Esophagus muscularis mucosa (tissue), 4 donors: Measurements from ENCODE around the gene VPS26C. TPM values are rescaled to one million over a fixed set of nuclear protein-coding genes. Genes with fewer than 3 reads are reported as not detected.
A peak's percentile ranks its signal among the peaks of the same experiment; 100 is the strongest.

Source experiments
- DNase-seq: peaks from one replicate; pipeline ENCODE4 v3.0.0-alpha.2; 2017; ENCODE audit errors: extremely low spot score
- H3K27ac ChIP-seq, 4 donors: fragments of 200-600 bp; sonication (generic); replicated peaks in 1 of 4; 1 replicate in 3 of 4; 2 replicates in 1 of 4; pipeline ENCODE4 v1.5.1; 2016 to 2019; ENCODE audit warnings: mild to moderate bottlenecking in 1 of 4
- H3K27me3 ChIP-seq, 4 donors: fragments of 200-600 bp; sonication (generic); one replicate each; pipeline versions ENCODE4 v1.5.1 to v1.6.0; 2016 to 2019
- H3K36me3 ChIP-seq, 4 donors: fragments of 200-600 bp; sonication (generic); one replicate each; pipeline ENCODE4 v1.5.1; 2016 to 2019
- H3K4me1 ChIP-seq, 4 donors: fragments of 200-600 bp; sonication (generic); one replicate each; pipeline ENCODE4 v1.5.1; 2016 to 2019
- H3K4me3 ChIP-seq, 4 donors: fragments of 200-600 bp; sonication (generic); 1 replicate in 2 of 4; 2 replicates in 2 of 4; pipeline ENCODE4 v1.5.1; 2016 to 2019; ENCODE audit warnings: mild to moderate bottlenecking in 4 of 4, moderate library complexity in 1 of 4
- H3K9me3 ChIP-seq, 4 donors: fragments of 200-600 bp; sonication (generic); 1 replicate in 3 of 4; 2 replicates in 1 of 4; pipeline ENCODE4 v1.5.1; 2016 to 2019
- EP300 ChIP-seq: sonication (generic); formaldehyde crosslinking; IDR thresholded peaks from one replicate; pipeline ENCODE4 v1.6.1; 2017; ENCODE audit warnings: antibody characterized with exemption
- POLR2A ChIP-seq: fragments of 450-650 bp; IDR thresholded peaks from one replicate; pipeline ENCODE4 v1.6.1; 2017; ENCODE audit warnings: antibody characterized with exemption, moderate library complexity, mild to moderate bottlenecking, low read depth
- POLR2AphosphoS5 ChIP-seq, 2 donors: sonication (generic); formaldehyde crosslinking; IDR thresholded peaks; one replicate each; pipeline ENCODE4 v1.6.1; 2017; ENCODE audit warnings: antibody characterized with exemption in 2 of 2
- WGBS: methylation state at CpG from one replicate; pipeline ENCODE4 v1.1.5; 2018; 5-methylcytosine and 5-hydroxymethylcytosine counted together
- intact Hi-C: fragments of 100-400 bp; cut with DNase I; formaldehyde crosslinking; loops from one replicate; pipeline ENCODE4 v1.15.1; 2023
- total RNA-seq, 4 donors: library from RNA; depleted of rRNA; stranded (reverse); fragments of >200 nt; gene quantifications; one replicate each; pipeline versions ENCODE4 v1.1.0 to v1.2.1, GENCODE V29; 2016
- TF ChIP-seq, protein P1 (sequence below), 3 experiments: fragments of 200-600 bp in 2 of 3; fragments of 450-650 bp in 1 of 3; sonication (generic) in 2 of 3; IDR thresholded peaks; one replicate each; pipeline ENCODE4 v1.5.1; 2017 to 2019; ENCODE audit warnings: antibody characterized with exemption in 3 of 3, mild to moderate bottlenecking in 2 of 3, moderate library complexity in 1 of 3

Gene VPS26C
- total RNA-seq, 4 donors from 2014 or later: 56.5 to 71.3 (median 59.7) TPM

DNA sequence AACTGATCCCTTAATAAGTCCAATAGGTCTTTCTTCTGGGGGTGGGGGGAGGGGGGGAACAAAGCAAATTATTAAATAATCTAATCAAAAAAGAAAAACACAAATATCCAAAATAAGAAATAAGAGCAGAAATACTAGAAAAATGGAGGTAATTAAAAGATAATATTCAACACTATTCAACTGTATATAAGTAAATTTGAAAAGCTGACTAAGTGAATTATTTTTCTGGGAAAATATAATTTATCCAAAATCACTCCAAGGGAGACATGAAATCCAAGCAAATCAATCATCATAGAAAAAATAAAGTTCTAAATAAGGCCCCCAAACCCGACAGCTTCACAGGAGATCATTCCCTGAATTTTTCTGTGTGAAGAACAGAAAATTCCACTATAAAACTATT, 18.8 kb downstream of the VPS26C start:
- 94% methylated on average over 1 of the region's 1 CpG for WGBS
- H3K4me3 ChIP-seq: no peak overlapping the region
- TF ChIP-seq POLR2A (no peak), EP300 (no peak), POLR2AphosphoS5 (IDR thresholded peaks at IDR 0.05) (no peak)
- TF ChIP-seq, protein P1, sequence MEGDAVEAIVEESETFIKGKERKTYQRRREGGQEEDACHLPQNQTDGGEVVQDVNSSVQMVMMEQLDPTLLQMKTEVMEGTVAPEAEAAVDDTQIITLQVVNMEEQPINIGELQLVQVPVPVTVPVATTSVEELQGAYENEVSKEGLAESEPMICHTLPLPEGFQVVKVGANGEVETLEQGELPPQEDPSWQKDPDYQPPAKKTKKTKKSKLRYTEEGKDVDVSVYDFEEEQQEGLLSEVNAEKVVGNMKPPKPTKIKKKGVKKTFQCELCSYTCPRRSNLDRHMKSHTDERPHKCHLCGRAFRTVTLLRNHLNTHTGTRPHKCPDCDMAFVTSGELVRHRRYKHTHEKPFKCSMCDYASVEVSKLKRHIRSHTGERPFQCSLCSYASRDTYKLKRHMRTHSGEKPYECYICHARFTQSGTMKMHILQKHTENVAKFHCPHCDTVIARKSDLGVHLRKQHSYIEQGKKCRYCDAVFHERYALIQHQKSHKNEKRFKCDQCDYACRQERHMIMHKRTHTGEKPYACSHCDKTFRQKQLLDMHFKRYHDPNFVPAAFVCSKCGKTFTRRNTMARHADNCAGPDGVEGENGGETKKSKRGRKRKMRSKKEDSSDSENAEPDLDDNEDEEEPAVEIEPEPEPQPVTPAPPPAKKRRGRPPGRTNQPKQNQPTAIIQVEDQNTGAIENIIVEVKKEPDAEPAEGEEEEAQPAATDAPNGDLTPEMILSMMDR (IDR thresholded peaks at IDR 0.05): no peak
- intact Hi-C loops: no loop called here
- DNase-seq: no peak
- H3K9me3 ChIP-seq: no peaks in the 10 kb centered on the region
- H3K27ac ChIP-seq: no peak overlapping the region
- H3K36me3 ChIP-seq: no peaks in the 10 kb centered on the region
- H3K27me3 ChIP-seq: no peaks in the 10 kb centered on the region
- peaks cover 7 to 30% (median 17%) of the 10 kb centered on the region in 4 donors for H3K4me1 ChIP-seq

- intact Hi-C loops: no loop called here
- H3K27ac ChIP-seq: no peak overlapping the region
- 90% methylated on average over 8 of the region's 8 CpGs for WGBS
Measured at GRCh38 chr21:37245151-37245550, 22.0 kb downstream of the VPS26C start.

DNA sequence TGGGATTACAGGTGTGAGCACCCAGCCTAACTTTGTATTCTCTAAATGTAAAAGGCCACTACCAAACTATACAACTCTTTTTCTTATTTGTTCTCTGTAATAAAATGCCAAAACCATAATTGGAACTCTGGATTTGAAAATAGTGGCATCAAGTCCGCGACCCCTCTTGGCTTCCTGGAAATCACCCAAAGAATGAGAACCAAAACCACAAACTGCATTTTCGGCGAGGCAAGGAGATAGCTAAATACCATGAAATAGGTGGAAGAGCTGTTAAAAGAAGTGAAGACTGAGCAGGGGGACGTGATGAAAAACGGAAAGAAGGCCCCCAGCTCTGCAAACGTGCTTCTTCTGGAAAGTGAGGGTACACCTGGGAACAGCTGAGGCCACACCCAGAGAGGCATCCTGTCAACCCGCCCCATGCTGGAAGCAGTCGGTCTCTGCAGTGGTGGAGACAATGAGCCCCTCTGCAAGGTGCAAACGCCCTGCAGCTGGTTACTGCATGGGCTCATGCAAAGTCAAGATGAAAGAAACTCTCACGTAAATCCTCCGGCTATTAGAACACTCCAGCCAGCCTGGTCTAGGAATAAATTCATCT, 22.5 kb downstream of the VPS26C start:
- DNase-seq: peak; percentile 47
- no peak overlapping the region for H3K4me3 ChIP-seq
- H3K27me3 ChIP-seq: no peaks in the 10 kb centered on the region
- TF ChIP-seq POLR2A: no peak
- no peak for TF ChIP-seq EP300
- TF ChIP-seq, protein P1 (IDR thresholded peaks at IDR 0.05): no peak
- no peak for TF ChIP-seq POLR2AphosphoS5 (IDR thresholded peaks at IDR 0.05)
- H3K27ac ChIP-seq: no peak overlapping the region
- peaks cover 0 to 18% (median 12%) of the 10 kb centered on the region in 4 donors for H3K36me3 ChIP-seq
- H3K9me3 ChIP-seq: no peaks in the 10 kb centered on the region
- H3K4me1 ChIP-seq: peaks cover 0 to 22% (median 12%) of the 10 kb centered on the region in 4 donors
- WGBS: 75% methylated on average over 12 of the region's 12 CpGs
- intact Hi-C loops: no loop called here

More at GRCh38 chr21:37245151-37245550, 22.0 kb downstream of the VPS26C start:
- peaks cover 0 to 22% (median 12%) of the 10 kb centered on the region in 4 donors for H3K4me1 ChIP-seq
- H3K27me3 ChIP-seq: no peaks in the 10 kb centered on the region
- H3K36me3 ChIP-seq: peaks cover 0 to 13% (median 8%) of the 10 kb centered on the region in 4 donors
- H3K9me3 ChIP-seq: no peaks in the 10 kb centered on the region
- no peak for TF ChIP-seq POLR2A
- no peak for TF ChIP-seq POLR2AphosphoS5 (IDR thresholded peaks at IDR 0.05)
- no peak for TF ChIP-seq EP300
- no peak overlapping the region for H3K4me3 ChIP-seq
- DNase-seq: peak; percentile 45

- Histone ChIP-seq H3K9me3 (no peaks in the 10 kb centered on the region), H3K27me3 (no peaks in the 10 kb centered on the region), H3K36me3 (peaks cover 3 to 25% (median 16%) of the 10 kb centered on the region in 4 donors), H3K4me3 (no peak overlapping the region), H3K4me1 (peaks cover 0 to 22% (median 12%) of the 10 kb centered on the region in 4 donors), H3K27ac (no peak overlapping the region)
- WGBS: 98% methylated on average over 6 of the region's 6 CpGs
- intact Hi-C loops: no loop called here
- peak; percentile 12 for DNase-seq
- TF ChIP-seq POLR2A (no peak), POLR2AphosphoS5 (IDR thresholded peaks at IDR 0.05) (no peak), EP300 (no peak)
- TF ChIP-seq, protein P1 (IDR thresholded peaks at IDR 0.05): no peak
Measured at GRCh38 chr21:37243961-37244360, 23.2 kb downstream of the VPS26C start.

- H3K27me3 ChIP-seq: no peaks in the 10 kb centered on the region
- no peaks in the 10 kb centered on the region for H3K9me3 ChIP-seq
- WGBS: 95% methylated on average over 7 of the region's 7 CpGs
- no peak overlapping the region for H3K27ac ChIP-seq
- DNase-seq: peak; percentile 55
- H3K36me3 ChIP-seq: peaks cover 12 to 48% (median 36%) of the 10 kb centered on the region in 4 donors
- intact Hi-C loops: no loop called here
- TF ChIP-seq, protein P1 (IDR thresholded peaks at IDR 0.05): no peak
- TF ChIP-seq POLR2A (no peak), POLR2AphosphoS5 (IDR thresholded peaks at IDR 0.05) (no peak), EP300 (no peak)
- H3K4me3 ChIP-seq: no peak overlapping the region
- H3K4me1 ChIP-seq: peaks cover 0 to 19% (median 6%) of the 10 kb centered on the region in 4 donors
Measured at GRCh38 chr21:37241426-37241825, 25.7 kb downstream of the VPS26C start.
